ENCODE results near the gene ROR1. TPM values are rescaled to one million over a fixed set of nuclear protein-coding genes. Genes with fewer than 3 reads are reported as not detected.

Gene ROR1
- total and polyA plus RNA-seq, 2 donors (not counting 1 experiment from before 2014, with no cell fraction given), result 0.46 to 16.0 TPM

DNA sequence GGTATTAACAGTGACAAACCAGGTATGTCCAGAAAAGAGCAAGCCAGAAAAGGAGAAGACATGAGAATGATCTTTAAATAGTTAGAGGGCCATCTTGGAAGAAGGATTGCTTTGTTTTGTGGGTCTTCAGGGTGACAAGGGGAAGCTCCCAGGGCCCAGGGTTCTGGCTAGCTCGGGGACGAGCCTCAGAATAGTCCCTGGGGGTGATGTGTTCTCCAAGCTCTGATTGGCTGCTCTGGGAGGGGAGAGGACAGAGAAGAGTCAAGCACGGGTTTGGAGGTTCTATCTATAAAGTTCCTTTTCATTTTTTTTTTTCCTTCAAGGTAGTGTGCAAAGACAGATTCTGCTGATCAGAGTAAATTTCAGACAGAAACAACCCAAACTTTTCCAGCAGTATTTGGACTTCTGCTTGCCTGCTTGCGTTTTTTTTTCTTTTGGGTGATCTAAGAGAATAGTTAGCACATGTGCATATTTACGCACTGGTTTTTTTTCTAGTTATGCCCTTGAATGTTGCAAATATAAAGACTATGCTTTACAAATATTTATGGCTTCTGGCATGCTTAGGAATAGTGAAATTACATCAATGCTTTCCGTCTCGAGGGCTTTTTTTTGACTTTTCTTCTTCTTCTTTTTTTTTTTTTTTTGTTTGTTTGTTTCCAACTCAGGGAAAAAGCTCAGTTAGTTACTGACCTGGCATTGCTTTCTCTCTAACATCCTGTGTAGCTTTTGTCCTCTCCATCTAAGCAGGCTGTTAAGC, 59.7 kb downstream of the ROR1 start:
- POLR2A ChIA-PET, result interaction anchor here (0.6 to 1.1 kb wide), 3 partner anchors 54 to 68 kb away, joined by 3 to 4 read pairs (median 3); no protein-coding TSS in a partner anchor
- WGBS (ENCODE audit: insufficient coverage), result no CpG with 5 or more reads among the region's 7 CpGs
- no peak overlapping the region for H3K4me3 ChIP-seq (ENCODE audit: control extremely low read depth in 1 of 5, extremely low read depth in 1 of 5, insufficient read depth in 1 of 5, low read depth in 2 of 5, low read length in 4 of 5)
- peaks cover 57% of the 10 kb centered on the region for H3K4me1 Mint-ChIP-seq
- CTCF ChIA-PET, result interaction anchor here (0.7 to 1.4 kb wide), 3 partner anchors 19 to 82 kb away, joined by 3 read pairs; no protein-coding TSS in a partner anchor
- DNase-seq (no peak), ATAC-seq (ENCODE audit: low read depth) (no peak)
- H3K9me3 ChIP-seq (ENCODE audit: control extremely low read depth in 1 of 3, control insufficient read depth in 2 of 3, insufficient read depth in 1 of 3, low read length in 2 of 3), result no peaks in the 10 kb centered on the region
- peak overlapping the region; percentile 59 for H3K27ac Mint-ChIP-seq
- no peaks in the 10 kb centered on the region for H4K20me1 ChIP-seq (ENCODE audit: control insufficient read depth, insufficient read depth, low read length, poor library complexity, severe bottlenecking)
- no peak overlapping the region for H3K4me2 ChIP-seq (replicated peaks; ENCODE audit: low read depth, low read length, poor library complexity, severe bottlenecking)
- peaks cover 29% of the 10 kb centered on the region in 2 donors for H3K4me1 ChIP-seq (ENCODE audit: control insufficient read depth in 2 of 2, insufficient read depth in 2 of 2, low read length in 2 of 2)
- no peaks in the 10 kb centered on the region for H3K36me3 ChIP-seq (replicated peaks in 1 of 2; ENCODE audit: control extremely low read depth in 1 of 2, control insufficient read depth in 1 of 2, extremely low read depth in 1 of 2, insufficient read depth in 2 of 2, low read length in 1 of 2)
- no peak for TF ChIP-seq EZH2 (IDR thresholded peaks at IDR 0.05; ENCODE audit: borderline replicate concordance, insufficient read depth, low read depth, low read length, poor library complexity, severe bottlenecking)
- TF ChIP-seq, protein P1, sequence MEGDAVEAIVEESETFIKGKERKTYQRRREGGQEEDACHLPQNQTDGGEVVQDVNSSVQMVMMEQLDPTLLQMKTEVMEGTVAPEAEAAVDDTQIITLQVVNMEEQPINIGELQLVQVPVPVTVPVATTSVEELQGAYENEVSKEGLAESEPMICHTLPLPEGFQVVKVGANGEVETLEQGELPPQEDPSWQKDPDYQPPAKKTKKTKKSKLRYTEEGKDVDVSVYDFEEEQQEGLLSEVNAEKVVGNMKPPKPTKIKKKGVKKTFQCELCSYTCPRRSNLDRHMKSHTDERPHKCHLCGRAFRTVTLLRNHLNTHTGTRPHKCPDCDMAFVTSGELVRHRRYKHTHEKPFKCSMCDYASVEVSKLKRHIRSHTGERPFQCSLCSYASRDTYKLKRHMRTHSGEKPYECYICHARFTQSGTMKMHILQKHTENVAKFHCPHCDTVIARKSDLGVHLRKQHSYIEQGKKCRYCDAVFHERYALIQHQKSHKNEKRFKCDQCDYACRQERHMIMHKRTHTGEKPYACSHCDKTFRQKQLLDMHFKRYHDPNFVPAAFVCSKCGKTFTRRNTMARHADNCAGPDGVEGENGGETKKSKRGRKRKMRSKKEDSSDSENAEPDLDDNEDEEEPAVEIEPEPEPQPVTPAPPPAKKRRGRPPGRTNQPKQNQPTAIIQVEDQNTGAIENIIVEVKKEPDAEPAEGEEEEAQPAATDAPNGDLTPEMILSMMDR (IDR thresholded peaks at IDR 0.05), result no peak
- H3K27me3 Mint-ChIP-seq, result no peaks in the 10 kb centered on the region
- H3K27me3 ChIP-seq (replicated peaks in 1 of 4; ENCODE audit: control extremely low read depth in 1 of 4, control insufficient read depth in 3 of 4, insufficient read depth in 4 of 4, low read length in 3 of 4), result no peaks in the 10 kb centered on the region
- H3K79me2 ChIP-seq (ENCODE audit: control insufficient read depth, insufficient read depth, low read length), result no peaks in the 10 kb centered on the region
- intact Hi-C loops (cut with micrococcal nuclease), result no loop called here
- H3K27ac ChIP-seq (ENCODE audit: low read length in 2 of 2), result no peak overlapping the region
- H3K4me3 Mint-ChIP-seq, result no peak overlapping the region
- H2AFZ ChIP-seq (ENCODE audit: insufficient read depth, low read depth, low read length, poor library complexity, severe bottlenecking), result peak overlapping the region; percentile 16
- H3K9ac ChIP-seq (ENCODE audit: low read length), result no peak overlapping the region
- peaks cover 2% of the 10 kb centered on the region for H3K9me3 Mint-ChIP-seq (ENCODE audit: insufficient read depth)

DNA sequence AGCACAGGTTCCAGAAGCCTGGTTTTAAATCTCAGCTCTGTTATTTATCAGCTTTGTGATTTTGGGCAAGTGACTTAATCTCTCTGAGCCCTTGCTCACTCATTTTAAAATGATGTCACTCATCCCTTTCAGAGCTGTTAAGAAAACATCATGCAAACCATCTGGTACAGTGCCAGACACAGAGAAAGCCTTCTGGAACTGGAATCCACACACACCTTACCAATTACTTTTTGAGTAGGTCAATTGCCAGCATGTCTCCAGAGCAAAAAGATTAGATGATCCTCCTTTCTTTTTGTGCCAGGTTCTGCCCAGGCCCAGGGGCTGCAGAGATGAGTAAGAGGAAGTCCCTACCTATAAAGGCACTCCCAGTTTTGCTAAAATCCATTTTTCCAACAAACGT, 61.3 kb downstream of the ROR1 start:
- Histone ChIP-seq H3K27me3 (replicated peaks in 1 of 4; ENCODE audit: control extremely low read depth in 1 of 4, control insufficient read depth in 3 of 4, insufficient read depth in 4 of 4, low read length in 3 of 4) (no peaks in the 10 kb centered on the region), H3K9me3 (ENCODE audit: control extremely low read depth in 1 of 3, control insufficient read depth in 2 of 3, insufficient read depth in 1 of 3, low read length in 2 of 3) (no peaks in the 10 kb centered on the region), H4K20me1 (ENCODE audit: control insufficient read depth, insufficient read depth, low read length, poor library complexity, severe bottlenecking) (no peaks in the 10 kb centered on the region), H2AFZ (ENCODE audit: insufficient read depth, low read depth, low read length, poor library complexity, severe bottlenecking) (no peak overlapping the region), H3K4me2 (replicated peaks; ENCODE audit: low read depth, low read length, poor library complexity, severe bottlenecking) (no peak overlapping the region), H3K79me2 (ENCODE audit: control insufficient read depth, insufficient read depth, low read length) (no peaks in the 10 kb centered on the region), H3K9ac (ENCODE audit: low read length) (no peak overlapping the region), H3K27ac (ENCODE audit: low read length in 2 of 2) (no peak overlapping the region), H3K36me3 (replicated peaks in 1 of 2; ENCODE audit: control extremely low read depth in 1 of 2, control insufficient read depth in 1 of 2, extremely low read depth in 1 of 2, insufficient read depth in 2 of 2, low read length in 1 of 2) (no peaks in the 10 kb centered on the region), H3K4me1 (ENCODE audit: control insufficient read depth in 2 of 2, insufficient read depth in 2 of 2, low read length in 2 of 2) (peaks cover 17 to 18% of the 10 kb centered on the region in 2 donors), H3K4me3 (ENCODE audit: control extremely low read depth in 1 of 5, extremely low read depth in 1 of 5, insufficient read depth in 1 of 5, low read depth in 2 of 5, low read length in 4 of 5) (no peak overlapping the region)
- DNase-seq (no peak), ATAC-seq (ENCODE audit: low read depth) (no peak)
- intact Hi-C loops (cut with micrococcal nuclease), result no loop called here
- Mint-ChIP-seq H3K4me1 (peaks cover 44% of the 10 kb centered on the region), H3K27me3 (no peaks in the 10 kb centered on the region), H3K4me3 (no peak overlapping the region), H3K27ac (no peak overlapping the region), H3K9me3 (ENCODE audit: insufficient read depth) (peaks cover 2% of the 10 kb centered on the region)
- TF ChIP-seq, protein P1 (IDR thresholded peaks at IDR 0.05), result no peak
- TF ChIP-seq EZH2 (IDR thresholded peaks at IDR 0.05; ENCODE audit: borderline replicate concordance, insufficient read depth, low read depth, low read length, poor library complexity, severe bottlenecking), result no peak
- ChIA-PET CTCF (no interaction called here), POLR2A (no interaction called here)
- WGBS (ENCODE audit: insufficient coverage), result no CpG with 5 or more reads among the region's 1 CpG
